OCI-LY1 (cell line): ENCODE measurements around the gene SLC35G2.
"Not testable (repeated sequence)": the region's sequence is repeated elsewhere in the genome, so short reads cannot be mapped to it uniquely, and the experiment has no call there.

Experiments used
- H2AFZ ChIP-seq: fragments of 200-600 bp; sonication (generic), shearing (Covaris generic); 2 replicates; pipeline ENCODE4 v1.6.0; 2014; ENCODE audit warnings: antibody characterized with exemption, mild to moderate bottlenecking, low read length
- H3F3A ChIP-seq: fragments of 200-600 bp; sonication (generic), shearing (Covaris generic); 2 replicates; pipeline ENCODE4 v1.6.0; 2014; ENCODE audit warnings: mild to moderate bottlenecking, antibody characterized with exemption, low read length, moderate library complexity; ENCODE audit not compliant: insufficient read depth
- H3K27ac ChIP-seq: fragments of 200-600 bp; sonication (generic); 2 replicates; pipeline ENCODE4 v1.5.1; 2014; ENCODE audit warnings: low read length, mixed run types, mild to moderate bottlenecking, low read depth; ENCODE audit not compliant: poor library complexity, severe bottlenecking
- H3K27me3 ChIP-seq: fragments of 200-600 bp; sonication (generic); 2 replicates; pipeline ENCODE4 v1.6.0; 2014; ENCODE audit warnings: antibody characterized with exemption, mild to moderate bottlenecking, low read length, moderate library complexity; ENCODE audit not compliant: insufficient read depth
- H3K36me3 ChIP-seq: fragments of 200-600 bp; sonication (generic); 2 replicates; pipeline ENCODE4 v1.6.1; 2014; ENCODE audit warnings: mild to moderate bottlenecking, antibody characterized with exemption, low read length, moderate library complexity, mixed read lengths; ENCODE audit not compliant: insufficient read depth
- H3K4me1 ChIP-seq: fragments of 200-600 bp; sonication (generic); 2 replicates; pipeline ENCODE4 v1.5.1; 2014; ENCODE audit warnings: mild to moderate bottlenecking, low read length, moderate library complexity; ENCODE audit not compliant: insufficient read depth, severe bottlenecking
- H3K4me2 ChIP-seq: fragments of 200-600 bp; sonication (generic), shearing (Covaris generic); 2 replicates; pipeline ENCODE4 v1.6.1; 2014; ENCODE audit warnings: low read length
- H3K4me3 ChIP-seq: fragments of 200-600 bp; sonication (generic); 2 replicates; pipeline ENCODE4 v1.5.1; 2014; ENCODE audit warnings: low read length, low read depth, mild to moderate bottlenecking, mixed read lengths; ENCODE audit not compliant: poor library complexity, severe bottlenecking
- H3K79me2 ChIP-seq: fragments of 200-600 bp; shearing (Covaris generic); 2 replicates; pipeline ENCODE4 v1.6.1; 2016; ENCODE audit warnings: mixed run types, low read length, mixed read lengths; ENCODE audit not compliant: insufficient read depth
- H3K9ac ChIP-seq: fragments of 200-600 bp; sonication (generic), shearing (Covaris generic); 2 replicates; pipeline ENCODE4 v1.6.1; 2014; ENCODE audit warnings: mild to moderate bottlenecking, low read length, mixed read lengths
- H3K9me2 ChIP-seq: fragments of 200-600 bp; sonication (generic), shearing (Covaris generic); 2 replicates; pipeline ENCODE4 v1.6.1; 2014; ENCODE audit warnings: low read depth, mild to moderate bottlenecking, low read length, mixed read lengths
- H3K9me3 ChIP-seq: fragments of 200-600 bp; shearing (Covaris generic); 2 replicates; pipeline ENCODE4 v1.6.1; 2014; ENCODE audit warnings: low read length, mixed read lengths
- H4K20me1 ChIP-seq: fragments of 200-600 bp; sonication (generic), shearing (Covaris generic); 2 replicates; pipeline ENCODE4 v1.6.0; 2016; ENCODE audit warnings: mild to moderate bottlenecking, low read length; ENCODE audit not compliant: insufficient read depth
- EZH2 ChIP-seq: fragments of 200-600 bp; sonication (generic), shearing (Covaris generic); IDR thresholded peaks from 2 replicates; pipeline ENCODE4 v1.8.0; 2017; ENCODE audit warnings: borderline replicate concordance, mixed run types, mild to moderate bottlenecking, antibody characterized with exemption, low read length, moderate library complexity, mixed read lengths
- TF ChIP-seq, protein P1 (sequence below): fragments of 200-600 bp; sonication (generic), shearing (Covaris generic); IDR thresholded peaks from 2 replicates; pipeline ENCODE4 v1.5.1; 2017; ENCODE audit warnings: mild to moderate bottlenecking, antibody characterized with exemption, low read length, moderate library complexity, mixed read lengths

Gene SLC35G2

GRCh38 chr3:136901391-136901790 lies 82.5 kb downstream of the SLC35G2 start:
- H3K9me3 ChIP-seq: peaks cover 18% of the 10 kb centered on the region
- H3F3A ChIP-seq: no peaks in the 10 kb centered on the region
- no peak for TF ChIP-seq EZH2
- TF ChIP-seq, protein P1, sequence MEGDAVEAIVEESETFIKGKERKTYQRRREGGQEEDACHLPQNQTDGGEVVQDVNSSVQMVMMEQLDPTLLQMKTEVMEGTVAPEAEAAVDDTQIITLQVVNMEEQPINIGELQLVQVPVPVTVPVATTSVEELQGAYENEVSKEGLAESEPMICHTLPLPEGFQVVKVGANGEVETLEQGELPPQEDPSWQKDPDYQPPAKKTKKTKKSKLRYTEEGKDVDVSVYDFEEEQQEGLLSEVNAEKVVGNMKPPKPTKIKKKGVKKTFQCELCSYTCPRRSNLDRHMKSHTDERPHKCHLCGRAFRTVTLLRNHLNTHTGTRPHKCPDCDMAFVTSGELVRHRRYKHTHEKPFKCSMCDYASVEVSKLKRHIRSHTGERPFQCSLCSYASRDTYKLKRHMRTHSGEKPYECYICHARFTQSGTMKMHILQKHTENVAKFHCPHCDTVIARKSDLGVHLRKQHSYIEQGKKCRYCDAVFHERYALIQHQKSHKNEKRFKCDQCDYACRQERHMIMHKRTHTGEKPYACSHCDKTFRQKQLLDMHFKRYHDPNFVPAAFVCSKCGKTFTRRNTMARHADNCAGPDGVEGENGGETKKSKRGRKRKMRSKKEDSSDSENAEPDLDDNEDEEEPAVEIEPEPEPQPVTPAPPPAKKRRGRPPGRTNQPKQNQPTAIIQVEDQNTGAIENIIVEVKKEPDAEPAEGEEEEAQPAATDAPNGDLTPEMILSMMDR: no peak
- H3K27ac ChIP-seq: no peak overlapping the region
- H3K4me2 ChIP-seq: no peak overlapping the region
- no peak overlapping the region for H3K9ac ChIP-seq
- no peaks in the 10 kb centered on the region for H3K27me3 ChIP-seq
- no peak overlapping the region for H2AFZ ChIP-seq
- peaks cover 25% of the 10 kb centered on the region for H3K4me1 ChIP-seq
- H4K20me1 ChIP-seq: no peaks in the 10 kb centered on the region
- H3K79me2 ChIP-seq: peaks cover 97% of the 10 kb centered on the region
- H3K9me2 ChIP-seq: no peaks in the 10 kb centered on the region
- H3K4me3 ChIP-seq: no peak overlapping the region
- peaks cover 62% of the 10 kb centered on the region for H3K36me3 ChIP-seq

DNA sequence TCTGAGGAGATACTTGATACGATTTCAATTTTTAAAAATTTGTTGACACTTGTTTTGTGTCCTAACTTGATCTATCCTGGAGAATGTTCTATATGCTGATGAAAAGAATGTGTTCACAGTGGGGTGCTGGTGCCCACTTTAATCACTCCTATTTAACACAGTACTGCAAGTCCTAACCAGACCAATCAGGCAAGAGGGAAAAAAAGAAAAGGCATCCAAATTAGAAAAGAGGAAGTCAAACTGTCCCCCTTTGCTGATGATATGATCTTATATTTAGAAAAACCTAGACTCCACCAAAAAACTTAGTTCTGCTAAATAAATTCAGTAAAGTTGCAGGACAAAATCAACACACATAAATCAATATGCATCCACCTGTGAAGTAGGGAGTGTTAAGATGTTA lies 83.6 kb downstream of the SLC35G2 start:
- H2AFZ ChIP-seq, H3K9me2 ChIP-seq, H3K4me3 ChIP-seq, H4K20me1 ChIP-seq, H3K9ac ChIP-seq, H3K27me3 ChIP-seq, H3K4me2 ChIP-seq, H3F3A ChIP-seq: not testable (repeated sequence)
- Histone ChIP-seq H3K9me3 (peaks cover 18% of the 10 kb centered on the region), H3K27ac (peak overlapping the region; percentile 18), H3K36me3 (peaks cover 52% of the 10 kb centered on the region), H3K79me2 (peaks cover 98% of the 10 kb centered on the region), H3K4me1 (peaks cover 25% of the 10 kb centered on the region)

- peaks cover 18% of the 10 kb centered on the region for H3K9me3 ChIP-seq
- TF ChIP-seq, protein P1: no peak
- no peak for TF ChIP-seq EZH2
- H3K4me1 ChIP-seq: peaks cover 30% of the 10 kb centered on the region
- H2AFZ ChIP-seq: no peak overlapping the region
- H3K27me3 ChIP-seq: no peaks in the 10 kb centered on the region
- H3K27ac ChIP-seq: no peak overlapping the region
- peaks cover 99% of the 10 kb centered on the region for H3K79me2 ChIP-seq
- H4K20me1 ChIP-seq: no peaks in the 10 kb centered on the region
- H3K9me2 ChIP-seq: no peaks in the 10 kb centered on the region
- H3K36me3 ChIP-seq: peaks cover 46% of the 10 kb centered on the region
- no peak overlapping the region for H3K9ac ChIP-seq
- H3K4me2 ChIP-seq: no peak overlapping the region
- H3F3A ChIP-seq: no peaks in the 10 kb centered on the region
- no peak overlapping the region for H3K4me3 ChIP-seq
Measured at GRCh38 chr3:136903899-136904298, 85.0 kb downstream of the SLC35G2 start.

DNA sequence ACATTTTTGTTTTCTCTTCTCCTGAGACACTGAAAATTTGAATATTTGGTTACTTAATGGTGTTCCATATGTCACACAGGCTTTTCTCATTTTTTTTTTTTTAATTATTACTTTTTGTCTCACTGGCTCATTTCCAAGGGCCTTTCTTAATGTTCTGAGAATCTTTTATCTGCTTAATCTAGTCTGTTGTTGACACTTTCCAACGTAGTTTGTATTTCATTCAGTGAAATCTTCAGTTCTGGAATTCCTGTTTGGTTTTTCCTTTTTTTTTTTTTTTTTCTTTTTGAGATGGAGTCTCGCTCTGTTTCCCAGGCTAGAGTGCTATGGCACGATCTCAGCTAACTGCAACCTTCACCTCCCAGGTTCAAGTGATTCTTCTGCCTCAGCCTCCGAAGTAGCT lies 85.8 kb downstream of the SLC35G2 start:
- no peak overlapping the region for H3K27ac ChIP-seq
- TF ChIP-seq, protein P1: no peak
- no peak for TF ChIP-seq EZH2
- peaks cover 100% of the 10 kb centered on the region for H3K79me2 ChIP-seq
- no peak overlapping the region for H3K4me2 ChIP-seq
- peaks cover 34% of the 10 kb centered on the region for H3K4me1 ChIP-seq
- peaks cover 15% of the 10 kb centered on the region for H3K9me3 ChIP-seq
- no peak overlapping the region for H3K9ac ChIP-seq
- H3K9me2 ChIP-seq: no peaks in the 10 kb centered on the region
- no peak overlapping the region for H2AFZ ChIP-seq
- no peaks in the 10 kb centered on the region for H3F3A ChIP-seq
- no peaks in the 10 kb centered on the region for H4K20me1 ChIP-seq
- no peak overlapping the region for H3K4me3 ChIP-seq
- peaks cover 38% of the 10 kb centered on the region for H3K36me3 ChIP-seq
- H3K27me3 ChIP-seq: no peaks in the 10 kb centered on the region
